RWPE2 (cell line): ENCODE measurements around the gene TMPRSS3.

ENCODE experiments used
- ATAC-seq: fragments of 200-7000 bp; cut with Tn5 transposase; 3 replicates; pipeline ENCODE4 v1.9.1; 2021; ENCODE audit warnings: low read depth
- DNase-seq: peaks from one replicate; pipeline ENCODE4 v3.0.0-alpha.2; 2020; ENCODE audit warnings: low spot score
- H3K27ac ChIP-seq: fragments of 450-650 bp; 2 replicates; pipeline ENCODE4 v1.5.1; 2017; ENCODE audit warnings: mild to moderate bottlenecking; ENCODE audit not compliant: poor library complexity, severe bottlenecking
- H3K27me3 ChIP-seq: fragments of 250-450 bp; sonication (Bioruptor Pico); 2 replicates; pipeline ENCODE4 v1.5.1; 2021; ENCODE audit warnings: mild to moderate bottlenecking, moderate library complexity; ENCODE audit not compliant: insufficient read depth, poor library complexity, severe bottlenecking
- H3K36me3 ChIP-seq: fragments of 250-450 bp; sonication (Bioruptor Pico); 2 replicates; pipeline ENCODE4 v1.5.1; 2020; ENCODE audit warnings: low read depth, mild to moderate bottlenecking, moderate library complexity
- H3K4me1 ChIP-seq: fragments of 250-450 bp; sonication (Bioruptor Pico); 2 replicates; pipeline ENCODE4 v1.5.1; 2021; ENCODE audit warnings: mild to moderate bottlenecking, moderate library complexity; ENCODE audit not compliant: insufficient read depth, poor library complexity, severe bottlenecking
- H3K4me3 ChIP-seq: fragments of 250-450 bp; sonication (Bioruptor Pico); 2 replicates; pipeline ENCODE4 v1.5.1; 2021; ENCODE audit warnings: mild to moderate bottlenecking, moderate library complexity; ENCODE audit not compliant: severe bottlenecking
- H3K9me3 ChIP-seq: fragments of 250-450 bp; sonication (Bioruptor Pico); 2 replicates; pipeline ENCODE4 v1.5.1; 2021; ENCODE audit warnings: mild to moderate bottlenecking, moderate library complexity; ENCODE audit not compliant: severe bottlenecking
- TF ChIP-seq, protein P1 (sequence below): fragments of 450-650 bp; IDR thresholded peaks from one replicate; pipeline ENCODE4 v1.5.1; 2017; ENCODE audit warnings: mild to moderate bottlenecking, moderate library complexity; ENCODE audit not compliant: poor library complexity, severe bottlenecking

TMPRSS3 gene

DNA sequence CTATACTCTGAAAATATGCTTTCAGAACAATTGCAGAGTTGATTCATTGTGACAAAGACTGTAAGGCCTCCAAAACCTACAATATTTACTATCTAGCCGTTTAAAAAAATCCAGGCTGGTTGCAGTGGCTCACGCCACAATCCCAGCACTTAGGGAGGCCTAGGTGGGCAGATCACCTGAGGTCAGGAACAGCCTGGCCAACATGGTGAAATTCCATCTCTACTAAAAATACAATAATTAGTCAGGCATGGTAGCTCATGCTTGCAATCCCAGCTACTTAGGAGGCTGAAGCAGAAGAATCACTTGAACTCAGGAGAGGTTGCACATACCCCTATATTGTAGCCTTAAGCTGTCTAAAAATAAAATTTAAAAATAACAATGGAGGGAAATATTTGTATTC lies 39.8 kb downstream of the TMPRSS3 start:
- H3K27ac ChIP-seq, result no peak overlapping the region
- H3K9me3 ChIP-seq, result peaks cover 2% of the 10 kb centered on the region
- TF ChIP-seq, protein P1, sequence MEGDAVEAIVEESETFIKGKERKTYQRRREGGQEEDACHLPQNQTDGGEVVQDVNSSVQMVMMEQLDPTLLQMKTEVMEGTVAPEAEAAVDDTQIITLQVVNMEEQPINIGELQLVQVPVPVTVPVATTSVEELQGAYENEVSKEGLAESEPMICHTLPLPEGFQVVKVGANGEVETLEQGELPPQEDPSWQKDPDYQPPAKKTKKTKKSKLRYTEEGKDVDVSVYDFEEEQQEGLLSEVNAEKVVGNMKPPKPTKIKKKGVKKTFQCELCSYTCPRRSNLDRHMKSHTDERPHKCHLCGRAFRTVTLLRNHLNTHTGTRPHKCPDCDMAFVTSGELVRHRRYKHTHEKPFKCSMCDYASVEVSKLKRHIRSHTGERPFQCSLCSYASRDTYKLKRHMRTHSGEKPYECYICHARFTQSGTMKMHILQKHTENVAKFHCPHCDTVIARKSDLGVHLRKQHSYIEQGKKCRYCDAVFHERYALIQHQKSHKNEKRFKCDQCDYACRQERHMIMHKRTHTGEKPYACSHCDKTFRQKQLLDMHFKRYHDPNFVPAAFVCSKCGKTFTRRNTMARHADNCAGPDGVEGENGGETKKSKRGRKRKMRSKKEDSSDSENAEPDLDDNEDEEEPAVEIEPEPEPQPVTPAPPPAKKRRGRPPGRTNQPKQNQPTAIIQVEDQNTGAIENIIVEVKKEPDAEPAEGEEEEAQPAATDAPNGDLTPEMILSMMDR, result no peak
- H3K4me1 ChIP-seq, result no peaks in the 10 kb centered on the region
- no peak overlapping the region for H3K4me3 ChIP-seq
- H3K27me3 ChIP-seq, result no peaks in the 10 kb centered on the region
- ATAC-seq, result no peak
- DNase-seq, result no peak
- no peaks in the 10 kb centered on the region for H3K36me3 ChIP-seq

DNA sequence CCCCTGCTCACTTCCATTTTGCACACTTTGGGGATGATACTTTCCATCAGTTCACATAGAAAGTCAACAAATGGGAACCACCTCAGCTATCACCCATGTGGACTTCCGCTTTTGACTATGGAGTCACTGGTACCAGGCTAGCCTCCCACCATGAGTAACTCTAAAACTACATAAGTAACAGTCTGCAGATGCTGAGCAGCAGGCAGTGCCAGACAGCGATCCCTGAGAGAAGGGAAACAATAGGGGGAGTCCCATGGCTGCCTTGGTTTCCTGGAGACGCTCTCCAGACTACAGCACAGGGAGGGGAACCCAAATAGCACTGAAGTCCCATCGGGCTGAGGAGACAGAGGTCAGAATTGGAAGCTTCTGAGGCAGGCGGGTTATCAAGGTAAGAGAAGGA lies 42.2 kb downstream of the TMPRSS3 start:
- ATAC-seq (no peak), DNase-seq (no peak)
- Histone ChIP-seq H3K36me3 (no peaks in the 10 kb centered on the region), H3K4me1 (no peaks in the 10 kb centered on the region), H3K27me3 (no peaks in the 10 kb centered on the region), H3K9me3 (peaks cover 2% of the 10 kb centered on the region), H3K27ac (no peak overlapping the region), H3K4me3 (no peak overlapping the region)
- TF ChIP-seq, protein P1, result no peak

DNA sequence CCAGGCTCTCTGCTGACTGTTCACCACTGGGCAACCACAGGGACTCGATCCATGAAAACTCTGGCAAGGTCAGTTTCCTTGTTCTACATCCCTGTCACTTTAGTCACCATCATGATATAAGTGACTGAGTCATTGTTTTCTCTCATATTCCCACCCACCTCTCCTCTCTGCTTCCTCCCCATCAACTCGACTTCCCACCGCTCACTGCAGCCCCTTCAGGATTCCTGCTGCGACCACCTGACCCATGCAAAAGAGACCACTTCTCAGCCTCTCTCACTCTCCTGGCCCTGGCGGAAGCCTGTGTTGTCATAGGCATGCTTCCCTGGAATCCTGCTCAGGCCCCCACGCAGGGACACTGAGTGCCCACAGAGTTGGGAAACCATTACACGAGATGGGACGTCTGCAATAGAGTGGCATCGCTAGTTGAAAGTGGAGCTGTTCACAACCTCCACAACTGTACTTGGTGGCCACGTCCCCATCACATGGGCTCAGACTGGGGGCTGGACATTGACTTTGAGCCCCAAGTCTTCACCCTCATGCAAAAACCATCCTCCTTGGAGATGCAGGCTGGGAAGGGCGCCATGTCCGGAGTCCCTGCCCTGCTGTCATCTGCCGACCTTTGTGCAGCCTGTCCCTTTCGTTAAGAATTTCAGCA lies 43.3 kb downstream of the TMPRSS3 start:
- TF ChIP-seq, protein P1, result no peak

DNA sequence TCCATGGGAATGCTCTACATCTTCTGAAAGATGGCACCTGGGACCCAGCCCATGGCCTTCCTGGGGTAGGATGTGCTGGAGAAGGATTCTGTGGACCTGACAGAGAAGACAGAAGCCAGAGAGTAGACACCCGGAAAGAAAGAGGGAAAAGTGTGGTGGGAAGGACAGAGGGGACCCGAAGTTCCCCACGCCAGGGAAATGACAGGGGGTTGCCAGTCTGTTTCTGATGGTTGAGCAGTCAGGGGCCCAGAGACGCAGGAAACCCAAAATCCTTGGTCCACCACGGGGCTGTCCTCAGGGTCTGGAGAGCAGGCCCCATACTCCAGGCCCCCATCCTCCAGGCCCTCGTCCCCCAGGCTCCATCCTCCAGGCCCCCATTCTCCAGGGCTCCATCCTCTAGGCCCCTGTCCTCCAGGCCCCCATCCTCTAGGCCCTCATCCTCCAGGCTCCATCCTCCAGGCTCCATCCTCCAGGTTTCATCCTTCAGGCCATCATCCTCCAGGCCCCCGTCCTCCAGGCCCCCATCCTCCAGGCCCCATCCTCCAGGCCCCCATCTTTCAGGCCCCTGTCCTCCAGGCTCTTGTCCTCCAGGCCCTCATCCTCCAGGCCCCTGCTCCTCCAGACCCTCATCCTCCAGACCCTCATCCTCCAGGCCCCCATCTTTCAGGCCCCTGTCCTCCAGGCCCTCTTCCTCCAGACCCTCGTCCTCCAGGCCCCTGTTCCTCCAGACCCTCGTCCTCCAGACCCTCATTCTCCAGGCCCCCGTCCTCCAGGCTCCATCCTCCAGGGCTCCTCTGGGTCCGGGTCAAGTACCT lies 44.0 kb downstream of the TMPRSS3 start:
- TF ChIP-seq, protein P1, result no peak
- Histone ChIP-seq H3K27me3 (no peaks in the 10 kb centered on the region), H3K9me3 (peaks cover 2% of the 10 kb centered on the region), H3K4me1 (no peaks in the 10 kb centered on the region), H3K36me3 (no peaks in the 10 kb centered on the region), H3K4me3 (no peak overlapping the region), H3K27ac (no peak overlapping the region)
- ATAC-seq (no peak), DNase-seq (no peak)

More for the DNA sequence above, 43.3 kb downstream of the TMPRSS3 start:
- Histone ChIP-seq H3K9me3 (peaks cover 2% of the 10 kb centered on the region), H3K4me1 (no peaks in the 10 kb centered on the region), H3K27me3 (no peaks in the 10 kb centered on the region), H3K4me3 (no peak overlapping the region), H3K36me3 (no peaks in the 10 kb centered on the region), H3K27ac (no peak overlapping the region)
- ATAC-seq (no peak), DNase-seq (no peak)

DNA sequence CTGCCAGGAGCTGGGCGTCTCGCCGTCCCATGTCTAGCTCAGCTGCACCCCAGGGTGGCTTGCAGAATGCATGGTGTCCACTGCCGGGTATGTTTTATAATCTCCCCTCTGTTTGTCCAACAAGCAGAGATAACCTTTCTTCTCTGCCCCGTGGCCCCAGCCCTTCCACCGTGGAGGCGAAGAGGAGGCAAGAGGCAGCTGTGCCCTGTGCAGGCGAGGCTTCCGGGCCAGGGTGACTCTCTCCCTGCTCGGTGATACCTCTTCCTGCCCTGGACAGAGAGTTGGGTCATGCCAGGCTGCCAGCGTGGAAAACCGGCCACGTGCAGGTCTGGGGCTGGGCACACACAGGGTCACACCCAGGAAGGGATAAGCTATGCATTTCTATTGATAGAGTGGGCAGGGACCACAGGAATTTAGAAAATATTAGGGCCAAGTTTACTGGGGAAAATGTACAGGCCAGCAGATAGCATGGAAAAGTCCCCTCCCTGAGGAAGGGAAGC lies 44.9 kb downstream of the TMPRSS3 start, which contains the start of gene TFF2:
TFF2 (minus strand) TSS at position 68 of the 500 bp plus-strand sequence; CDS start at position 31, 37 bp downstream.
- Histone ChIP-seq H3K36me3 (no peaks in the 10 kb centered on the region), H3K4me1 (no peaks in the 10 kb centered on the region), H3K9me3 (no peaks in the 10 kb centered on the region), H3K27me3 (no peaks in the 10 kb centered on the region), H3K27ac (no peak within 1 kb of the TSS), H3K4me3 (no peak within 1 kb of the TSS)
- DNase-seq (no peak), ATAC-seq (no peak)
- TF ChIP-seq, protein P1, result no peak
